Measurements from ENCODE around the gene ZNF644. TPM values are rescaled to one million over a fixed set of nuclear protein-coding genes. Genes with fewer than 3 reads are reported as not detected.

Gene ZNF644
- total RNA-seq, 1 experiment from 2014 or later: 55.9 TPM

GRCh38 chr1:91020486-91020885 is 1.3 kb downstream of the ZNF644 start:
- RAD21 ChIA-PET (ENCODE audit: low non-redundant PET in 1 of 2, low total read pairs in 2 of 2, uncharacterized antibody in 2 of 2, unreplicated experiment in 2 of 2): no interaction called here
- peak overlapping the region; percentile 51 to 77 for H3K4me3 ChIP-seq (replicated peaks in 1 of 2; ENCODE audit: low read depth in 1 of 2, low read length in 2 of 2)
- no peak overlapping the region for H2AFZ ChIP-seq (ENCODE audit: low read depth, low read length, poor library complexity, severe bottlenecking)
- H3K4me1 ChIP-seq (ENCODE audit: control insufficient read depth in 1 of 2, insufficient read depth in 2 of 2, low read length in 2 of 2): peaks cover 21 to 59% of the 10 kb centered on the region in 2 experiments
- H3K9me3 ChIP-seq (ENCODE audit: control insufficient read depth in 1 of 2, insufficient read depth in 1 of 2, low read depth in 1 of 2, low read length in 2 of 2): no peaks in the 10 kb centered on the region
- intact Hi-C loops (cut with micrococcal nuclease): loop anchor here (5.0 kb wide), 1 partner anchor 298 kb away; no protein-coding TSS in a partner anchor
- no peaks in the 10 kb centered on the region for H3K9me2 ChIP-seq (ENCODE audit: insufficient read depth)
- H4K20me1 ChIP-seq (ENCODE audit: insufficient read depth): peaks cover 6% of the 10 kb centered on the region; the same call in 1 of the 2 replicates
- no peak for TF ChIP-seq EGR1 (IDR thresholded peaks at IDR 0.05; ENCODE audit: low read depth)
- no peak for TF ChIP-seq MAX (IDR thresholded peaks at IDR 0.05)
- TF ChIP-seq ELF1 (IDR thresholded peaks at IDR 0.05; ENCODE audit: borderline replicate concordance, low read depth): no peak
- no peak for TF ChIP-seq ZBTB33 (IDR thresholded peaks at IDR 0.05; ENCODE audit: extremely low read depth, insufficient replicate concordance, low read length)
- TF ChIP-seq RAD21 (IDR thresholded peaks at IDR 0.05; ENCODE audit: low read depth): no peak
- TF ChIP-seq SP1 (IDR thresholded peaks at IDR 0.05; ENCODE audit: low read depth): no peak
- no peak for TF ChIP-seq REST (IDR thresholded peaks at IDR 0.05; ENCODE audit: low read depth)
- no peak for TF ChIP-seq CBX3 (IDR thresholded peaks at IDR 0.05; ENCODE audit: low read depth)
- TF ChIP-seq ATF3 (IDR thresholded peaks at IDR 0.05): no peak
- no peak for TF ChIP-seq CTCF (IDR thresholded peaks at IDR 0.05 in 2 of 3, conservative IDR thresholded peaks at IDR 0.05 in 1 of 3; ENCODE audit: borderline replicate concordance in 1 of 3, insufficient read depth in 1 of 3, low read depth in 2 of 3, low read length in 2 of 3)
- TF ChIP-seq TCF7L2 (IDR thresholded peaks at IDR 0.05; ENCODE audit: borderline replicate concordance, extremely low read depth, insufficient read depth, insufficient read length): no peak
- TF ChIP-seq JUND (IDR thresholded peaks at IDR 0.05): no peak
- no peak for TF ChIP-seq SIN3A (IDR thresholded peaks at IDR 0.05; ENCODE audit: low read depth)
- TF ChIP-seq FOSL1 (IDR thresholded peaks at IDR 0.05; ENCODE audit: low read depth): no peak
- TSS peak; percentile 58 for BruUV-seq (replicated peaks)
- H3K4me2 ChIP-seq (ENCODE audit: low read length): peak overlapping the region; percentile 81
- DNase-seq (ENCODE audit: low read depth, low spot score): no peak
- POLR2A ChIA-PET: no interaction called here
- ATAC-seq: no peak
- peaks cover 66% of the 10 kb centered on the region for H3K79me2 ChIP-seq (ENCODE audit: insufficient read depth, low read length)
- H3K27ac ChIP-seq (ENCODE audit: low read depth, low read length): peak overlapping the region; percentile 96; the same call in 1 of the 2 replicates
- peak overlapping the region; percentile 90 for H3K9ac ChIP-seq (ENCODE audit: low read length)
- H3K36me3 ChIP-seq (ENCODE audit: control insufficient read depth in 1 of 2, insufficient read depth in 2 of 2, low read length in 2 of 2): no peaks in the 10 kb centered on the region
- CTCF ChIA-PET: no interaction called here
- no peaks in the 10 kb centered on the region for H3K27me3 ChIP-seq (ENCODE audit: insufficient read depth, low read length)
